Retinal pigment epithelial cell (primary cell): ENCODE results near the gene C9orf43.

ENCODE experiments used
- DNase-seq: peaks from one replicate; pipeline ENCODE4 v3.0.0-alpha.2; 2010; ENCODE audit warnings: low read depth
- H3K4me3 ChIP-seq: 2 replicates; pipeline ENCODE4 v1.5.1; 2011; ENCODE audit warnings: mild to moderate bottlenecking, low read length, control low read depth, moderate library complexity
- TF ChIP-seq, protein P1 (sequence below): conservative IDR thresholded peaks from 2 replicates; pipeline ENCODE4 v1.5.1; 2011; ENCODE audit warnings: low read depth, low read length, control low read depth, inconsistent platforms

C9orf43 gene

DNA sequence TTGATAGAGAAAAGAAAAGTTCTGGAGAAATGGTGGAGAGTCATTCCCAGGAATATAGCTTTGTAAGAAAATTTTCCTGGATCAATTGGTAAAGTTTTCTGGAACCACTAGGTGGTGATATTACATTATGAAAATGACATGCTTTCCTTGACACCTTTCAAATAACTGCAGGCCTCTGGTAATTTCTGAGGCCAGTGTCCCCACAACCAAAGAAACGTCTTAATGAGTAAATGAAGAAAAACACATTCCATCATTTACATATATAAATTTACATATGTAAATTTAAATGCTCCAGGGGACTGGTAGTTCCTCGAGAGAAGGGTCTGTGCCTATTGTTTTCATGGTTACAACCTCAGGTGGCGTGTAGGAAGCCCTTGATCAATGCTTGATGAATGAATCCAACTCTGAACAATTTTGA, 35.8 kb downstream of the C9orf43 start:
- H3K4me3 ChIP-seq = no peak overlapping the region
- DNase-seq = no peak

DNA sequence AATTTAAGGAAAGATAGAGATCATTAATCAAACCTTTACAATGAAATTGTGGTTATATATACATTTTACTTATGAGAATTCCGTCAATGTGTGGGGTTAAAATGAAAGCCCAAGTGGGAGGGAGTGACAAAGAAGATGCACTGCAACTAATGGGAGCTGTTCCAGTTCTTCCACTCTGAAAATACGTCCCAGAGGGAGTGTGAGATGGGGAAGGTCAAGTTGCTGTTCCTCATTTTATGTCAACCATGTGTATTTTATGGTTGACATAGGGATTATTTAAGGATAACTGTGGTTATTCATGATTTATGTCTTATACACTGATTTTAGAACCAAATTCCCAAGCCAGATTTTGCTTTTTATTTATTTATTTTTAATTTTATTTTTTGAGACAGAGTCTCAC, 38.8 kb downstream of the C9orf43 start:
- no peak overlapping the region for H3K4me3 ChIP-seq
- no peak for DNase-seq
- TF ChIP-seq, protein P1, sequence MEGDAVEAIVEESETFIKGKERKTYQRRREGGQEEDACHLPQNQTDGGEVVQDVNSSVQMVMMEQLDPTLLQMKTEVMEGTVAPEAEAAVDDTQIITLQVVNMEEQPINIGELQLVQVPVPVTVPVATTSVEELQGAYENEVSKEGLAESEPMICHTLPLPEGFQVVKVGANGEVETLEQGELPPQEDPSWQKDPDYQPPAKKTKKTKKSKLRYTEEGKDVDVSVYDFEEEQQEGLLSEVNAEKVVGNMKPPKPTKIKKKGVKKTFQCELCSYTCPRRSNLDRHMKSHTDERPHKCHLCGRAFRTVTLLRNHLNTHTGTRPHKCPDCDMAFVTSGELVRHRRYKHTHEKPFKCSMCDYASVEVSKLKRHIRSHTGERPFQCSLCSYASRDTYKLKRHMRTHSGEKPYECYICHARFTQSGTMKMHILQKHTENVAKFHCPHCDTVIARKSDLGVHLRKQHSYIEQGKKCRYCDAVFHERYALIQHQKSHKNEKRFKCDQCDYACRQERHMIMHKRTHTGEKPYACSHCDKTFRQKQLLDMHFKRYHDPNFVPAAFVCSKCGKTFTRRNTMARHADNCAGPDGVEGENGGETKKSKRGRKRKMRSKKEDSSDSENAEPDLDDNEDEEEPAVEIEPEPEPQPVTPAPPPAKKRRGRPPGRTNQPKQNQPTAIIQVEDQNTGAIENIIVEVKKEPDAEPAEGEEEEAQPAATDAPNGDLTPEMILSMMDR = no peak

More for the DNA sequence above, 35.8 kb downstream of the C9orf43 start:
- TF ChIP-seq, protein P1 = peak; percentile 44

DNA sequence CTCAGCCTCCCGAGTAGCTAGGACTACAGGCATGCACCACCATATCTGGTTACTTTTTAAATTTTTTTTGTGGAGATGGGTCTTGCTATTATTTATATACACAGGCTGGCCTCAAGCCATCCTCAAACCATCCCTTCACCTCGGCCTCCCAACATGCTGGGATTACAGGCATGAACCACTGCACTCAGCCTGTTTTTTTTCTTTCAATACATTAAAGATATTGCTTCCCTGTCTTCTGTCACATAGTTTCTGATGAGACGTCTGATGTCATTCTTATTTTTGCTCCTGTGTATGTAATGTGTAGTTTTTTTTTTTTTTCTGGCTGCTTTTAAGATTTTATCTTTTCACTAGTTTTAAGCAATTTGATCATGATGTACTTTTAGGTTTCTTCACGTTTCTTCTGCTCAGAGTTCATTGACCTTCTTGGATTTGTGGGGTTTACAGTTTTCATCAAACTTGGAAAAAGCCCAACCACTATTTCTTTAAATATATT, 41.6 kb downstream of the C9orf43 start:
- H3K4me3 ChIP-seq = no peak overlapping the region
- TF ChIP-seq, protein P1 = no peak
- no peak for DNase-seq

DNA sequence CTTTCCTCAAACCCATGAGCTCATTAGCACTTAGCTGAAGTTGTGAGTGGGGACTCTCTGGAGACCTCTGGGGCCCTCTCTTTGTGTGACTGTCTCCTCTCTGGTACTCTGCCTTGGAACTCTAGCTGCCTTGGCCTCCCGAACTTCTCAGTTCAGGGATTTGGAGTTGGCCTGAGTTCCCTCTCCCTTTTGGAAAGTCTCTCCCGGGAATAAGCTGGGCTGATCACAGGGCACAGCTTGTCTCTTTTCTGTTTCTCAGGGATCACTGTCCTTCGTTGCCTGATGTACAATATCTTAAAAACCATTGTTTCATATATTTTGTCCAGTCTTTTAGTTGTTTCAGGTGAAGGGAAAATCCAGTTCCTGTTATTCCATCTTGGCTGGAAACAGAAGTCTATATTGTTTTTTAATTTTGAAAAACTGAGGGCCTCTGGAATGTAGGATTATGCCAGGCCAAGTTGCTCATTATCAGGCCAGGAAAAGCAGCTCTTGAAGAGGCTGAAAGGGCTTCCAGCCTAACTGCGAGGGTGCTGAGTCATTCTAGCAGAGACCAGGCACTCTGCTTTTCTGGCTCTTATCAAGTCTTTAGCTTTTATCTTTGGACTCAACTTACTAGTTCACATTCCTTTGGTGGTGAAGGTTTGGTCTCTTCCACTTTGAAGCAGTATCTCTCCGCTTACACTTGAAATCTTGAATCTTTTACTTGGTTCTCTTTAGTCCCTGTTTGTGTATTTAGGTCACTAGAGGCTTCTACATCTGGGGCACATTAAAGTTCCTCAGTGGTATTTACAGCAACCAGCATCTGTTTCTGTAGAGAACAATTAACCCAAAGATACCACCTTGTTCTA, 44.6 kb downstream of the C9orf43 start:
- DNase-seq = peak; percentile 87
- TF ChIP-seq, protein P1 = no peak
- H3K4me3 ChIP-seq = no peak overlapping the region

DNA sequence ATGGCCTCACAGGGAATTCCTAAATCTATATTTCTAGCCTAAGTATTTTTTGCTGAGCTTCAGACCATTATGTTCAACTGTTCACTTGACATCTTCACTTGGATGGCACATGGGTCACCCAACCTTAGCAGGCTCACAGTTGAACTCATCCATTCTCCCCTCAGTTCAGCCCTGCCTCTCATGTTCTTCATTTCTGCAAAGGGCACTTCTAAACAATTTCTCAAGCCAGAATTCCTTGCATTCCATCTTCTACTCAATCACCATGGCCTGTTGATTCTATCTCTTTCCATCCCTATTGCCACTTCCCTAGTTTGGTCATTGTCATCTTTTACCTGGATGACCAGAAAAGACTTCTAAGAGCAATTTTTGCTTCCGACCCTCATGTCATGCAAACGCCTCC, 45.7 kb downstream of the C9orf43 start:
- no peak overlapping the region for H3K4me3 ChIP-seq
- no peak for DNase-seq
- TF ChIP-seq, protein P1 = no peak

DNA sequence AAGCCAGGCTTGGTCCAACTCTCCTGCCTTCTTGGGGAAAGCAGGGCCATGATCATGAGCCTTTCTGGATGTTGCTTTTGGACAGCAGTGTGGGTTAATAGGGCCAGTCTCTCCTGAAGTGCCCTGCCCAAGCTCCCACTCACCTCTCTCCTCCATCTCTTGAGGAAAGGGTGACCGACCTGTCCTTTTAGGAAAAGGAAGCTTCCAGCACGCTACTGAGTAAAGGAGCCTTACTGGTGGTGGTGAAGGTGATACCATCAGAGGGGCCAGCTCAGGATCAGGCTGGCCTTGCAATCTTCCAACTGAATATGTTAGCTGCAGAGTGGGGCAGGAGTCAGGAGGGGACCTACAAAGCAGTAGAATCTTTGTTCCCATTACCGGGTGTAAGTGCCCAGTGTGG, 50.7 kb downstream of the C9orf43 start:
- no peak for DNase-seq
- TF ChIP-seq, protein P1 = no peak
- H3K4me3 ChIP-seq = no peak overlapping the region

DNA sequence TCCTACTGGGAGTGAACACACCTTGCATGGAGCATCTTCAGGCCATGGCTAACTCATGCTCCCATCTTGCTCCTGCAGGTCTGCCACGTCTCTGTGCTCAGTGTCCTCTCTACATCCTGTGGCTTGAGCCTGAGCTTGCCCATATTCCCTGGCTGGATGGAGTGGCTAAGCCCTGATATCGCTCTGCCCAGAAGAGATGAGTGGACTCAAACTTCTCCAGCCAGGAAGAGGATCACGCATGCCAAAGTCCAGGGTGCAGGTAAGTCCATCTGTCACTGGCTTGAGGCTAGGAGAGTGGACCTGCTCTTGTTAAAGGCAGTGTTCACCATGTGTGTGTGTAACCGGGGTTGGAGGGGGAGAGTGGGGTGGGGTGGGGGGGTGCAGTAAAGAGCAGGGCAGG, 51.4 kb downstream of the C9orf43 start:
- no peak overlapping the region for H3K4me3 ChIP-seq
- TF ChIP-seq, protein P1 = no peak
- no peak for DNase-seq
